Thoracic aorta (tissue), 2 donors: ENCODE measurements around the gene TPM2. TPM values are rescaled to one million over a fixed set of nuclear protein-coding genes. Genes with fewer than 3 reads are reported as not detected.

ENCODE experiments used
- ATAC-seq: fragments of 150-250 bp; one replicate; pipeline ENCODE4 v1.8.0; 2017; ENCODE audit warnings: low read depth; ENCODE audit not compliant: insufficient number of reproducible peaks, low FRiP score
- DNase-seq: peaks from one replicate; pipeline ENCODE4 v3.0.0-alpha.2; 2020; ENCODE audit warnings: low spot score
- H3K27ac ChIP-seq, 2 donors: fragments of 200-600 bp; sonication (generic); 1 replicate in 1 of 2; 2 replicates in 1 of 2; pipeline ENCODE4 v1.5.1; 2016; ENCODE audit warnings: mild to moderate bottlenecking in 2 of 2, moderate library complexity in 2 of 2
- H3K27me3 ChIP-seq: fragments of 200-600 bp; sonication (generic); replicated peaks from 2 replicates; pipeline ENCODE4 v1.6.0; 2016; ENCODE audit warnings: mild to moderate bottlenecking; ENCODE audit not compliant: insufficient read depth
- H3K36me3 ChIP-seq: fragments of 200-600 bp; sonication (generic); one replicate; pipeline ENCODE4 v1.5.1; 2016
- H3K4me1 ChIP-seq, 2 donors: fragments of 200-600 bp; sonication (generic); 1 replicate in 1 of 2; 2 replicates in 1 of 2; pipeline versions ENCODE4 v1.5.1 to v1.6.0; 2016; ENCODE audit warnings: low read depth in 2 of 2, mild to moderate bottlenecking in 1 of 2; ENCODE audit not compliant: control insufficient read depth in 1 of 2
- H3K4me3 ChIP-seq: fragments of 200-600 bp; sonication (generic); 2 replicates; pipeline ENCODE4 v1.5.1; 2016; ENCODE audit warnings: mild to moderate bottlenecking
- H3K9me3 ChIP-seq: fragments of 200-600 bp; sonication (generic); 2 replicates; pipeline ENCODE4 v1.5.1; 2016
- CTCF ChIP-seq: fragments of 200-600 bp; sonication (generic); IDR thresholded peaks from one replicate; pipeline ENCODE4 v1.5.1; 2019; ENCODE audit warnings: antibody characterized with exemption
- total RNA-seq, 2 donors: library from RNA; depleted of rRNA; stranded (reverse); fragments of >200 nt; gene quantifications; one replicate each; pipeline versions ENCODE4 v1.1.0 to v1.2.3, GENCODE V29; 2016

TPM2 gene
- 1,000 to 10,000 TPM; 4,158 to 5,700 TPM for total RNA-seq

- Histone ChIP-seq H3K4me1 (peaks cover 20 to 44% of the 10 kb centered on the region in 2 donors), H3K27ac (peak within 1 kb of the TSS; percentile 99 to 100), H3K27me3 (no peaks in the 10 kb centered on the region), H3K36me3 (peaks cover 40% of the 10 kb centered on the region), H3K9me3 (no peaks in the 10 kb centered on the region), H3K4me3 (peak within 1 kb of the TSS; percentile 94)
- DNase-seq (peak; percentile 62), ATAC-seq (peak; percentile 47)
- TF ChIP-seq CTCF, result no peak
Measured at GRCh38 chr9:35689542-35690293, at the start of gene TPM2. TSS of gene TPM2 (minus strand) at chr9:35689925. CDS start at chr9:35689817, 108 bp downstream.

GRCh38 chr9:35738924-35739323 lies 49.2 kb upstream of the TPM2 start:
- ATAC-seq (no peak), DNase-seq (no peak)
- Histone ChIP-seq H3K27ac (no peak overlapping the region), H3K4me1 (peaks cover 1 to 7% of the 10 kb centered on the region in 2 donors), H3K4me3 (no peak overlapping the region), H3K27me3 (no peaks in the 10 kb centered on the region), H3K9me3 (no peaks in the 10 kb centered on the region), H3K36me3 (peaks cover 84% of the 10 kb centered on the region)
- no peak for TF ChIP-seq CTCF

- no peak overlapping the region for H3K27ac ChIP-seq
- H3K27me3 ChIP-seq, result no peaks in the 10 kb centered on the region
- H3K36me3 ChIP-seq, result peaks cover 76% of the 10 kb centered on the region
- peaks cover 9 to 14% of the 10 kb centered on the region in 2 donors for H3K4me1 ChIP-seq
- no peaks in the 10 kb centered on the region for H3K9me3 ChIP-seq
- DNase-seq (no peak), ATAC-seq (no peak)
- TF ChIP-seq CTCF, result no peak
- H3K4me3 ChIP-seq, result no peak overlapping the region
Measured at GRCh38 chr9:35738186-35738585, 48.5 kb upstream of the TPM2 start.

- DNase-seq (no peak), ATAC-seq (no peak)
- Histone ChIP-seq H3K4me1 (peaks cover 11 to 17% of the 10 kb centered on the region in 2 donors), H3K9me3 (no peaks in the 10 kb centered on the region), H3K4me3 (no peak overlapping the region), H3K27ac (no peak overlapping the region), H3K27me3 (no peaks in the 10 kb centered on the region), H3K36me3 (peaks cover 66% of the 10 kb centered on the region)
- no peak for TF ChIP-seq CTCF
Measured at GRCh38 chr9:35737143-35737542, 47.4 kb upstream of the TPM2 start.

GRCh38 chr9:35736201-35736633 lies 46.5 kb upstream of the TPM2 start:
- peaks cover 11 to 17% of the 10 kb centered on the region in 2 donors for H3K4me1 ChIP-seq
- no peak for ATAC-seq
- no peak for DNase-seq
- TF ChIP-seq CTCF, result peak; percentile 75
- H3K36me3 ChIP-seq, result peaks cover 60% of the 10 kb centered on the region
- H3K27ac ChIP-seq, result peak overlapping the region in 1 of 2 donors; percentile 19
- no peaks in the 10 kb centered on the region for H3K27me3 ChIP-seq
- no peak overlapping the region for H3K4me3 ChIP-seq
- H3K9me3 ChIP-seq, result no peaks in the 10 kb centered on the region
